NCI-H2081 (cell line): ENCODE measurements around the gene ZBED3.
A peak's percentile ranks its signal among the peaks of the same experiment; 100 is the strongest.

Source experiments
- DNase-seq, 2 experiments: peaks; one replicate each; lab custom pipeline; 2025; lab: John Stamatoyannopoulos, UW

ZBED3 gene

GRCh38 chr5:77076961-77077828 is 9.9 kb downstream of the ZBED3 start:
- DNase-seq: no peak

GRCh38 chr5:77074745-77075144 is 12.3 kb downstream of the ZBED3 start:
- no peak for DNase-seq

- DNase-seq: no peak
These were observed 13.4 kb downstream of the ZBED3 start for GRCh38 chr5:77073667-77074066.

- no peak for DNase-seq
These were observed 20.2 kb downstream of the ZBED3 start for GRCh38 chr5:77066823-77067442.

GRCh38 chr5:77066184-77066583 is 20.9 kb downstream of the ZBED3 start:
- DNase-seq: no peak

GRCh38 chr5:77065256-77065655 is 21.8 kb downstream of the ZBED3 start:
- no peak for DNase-seq

DNA sequence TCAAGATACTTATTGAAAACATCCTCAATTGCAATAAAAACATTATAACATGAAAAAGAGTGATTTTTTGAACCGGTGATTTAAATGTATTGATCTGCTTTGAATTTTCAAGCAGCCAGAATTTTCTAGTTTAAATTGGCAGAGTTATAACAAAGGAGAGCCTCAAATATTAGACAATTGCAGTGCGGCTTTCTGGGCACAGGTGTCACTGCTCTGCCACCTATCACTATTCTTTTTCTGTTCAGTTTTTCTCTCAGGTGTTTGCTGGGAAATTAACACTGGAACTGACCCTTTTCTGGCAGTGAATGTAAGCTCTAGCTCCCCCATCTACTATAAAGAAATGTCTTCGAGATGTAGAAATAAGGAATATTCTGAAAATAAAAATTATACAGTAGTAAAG is 23.0 kb downstream of the ZBED3 start:
- peak in 1 of 2 experiments; percentile 40 for DNase-seq

GRCh38 chr5:77046416-77047073 is 40.5 kb downstream of the ZBED3 start:
- no peak for DNase-seq

DNA sequence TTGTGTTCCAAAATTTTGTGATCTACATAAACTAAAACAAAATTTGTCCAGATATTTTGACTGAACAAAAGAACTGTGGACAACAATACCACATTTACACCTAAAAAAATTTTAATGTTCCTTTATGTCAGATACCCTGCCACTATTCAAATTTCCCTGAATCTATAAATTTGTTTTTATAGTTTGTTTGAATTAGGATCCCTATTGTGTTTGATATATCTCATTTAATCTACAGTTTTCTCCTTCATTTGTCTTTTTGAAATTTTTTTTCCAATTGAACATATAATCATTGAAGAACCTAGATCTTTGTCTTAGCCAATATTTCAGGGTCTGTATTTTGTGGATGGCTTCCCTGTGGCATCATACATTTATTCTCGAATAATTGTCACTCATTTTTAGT is 51.1 kb downstream of the ZBED3 start:
- DNase-seq: no peak

DNA sequence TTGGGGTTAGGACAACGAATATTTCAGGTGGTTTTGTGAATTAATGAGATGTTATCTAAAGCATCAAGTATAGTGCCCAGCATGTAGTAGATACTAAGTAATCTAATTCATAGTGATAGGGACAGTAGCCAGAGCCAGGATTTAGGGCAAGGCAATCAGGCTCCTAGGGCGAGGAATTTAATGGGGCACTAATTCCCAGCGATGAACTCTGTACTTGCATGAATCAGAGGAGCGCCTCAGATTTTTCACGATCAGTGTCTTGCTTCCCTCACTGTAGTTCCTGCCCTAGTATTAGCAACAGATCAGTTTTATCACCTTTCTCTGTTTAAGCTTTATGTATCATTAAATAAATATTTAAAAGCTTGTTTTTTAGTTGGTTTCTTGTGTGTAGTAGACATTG is 53.7 kb downstream of the ZBED3 start:
- no peak for DNase-seq

DNA sequence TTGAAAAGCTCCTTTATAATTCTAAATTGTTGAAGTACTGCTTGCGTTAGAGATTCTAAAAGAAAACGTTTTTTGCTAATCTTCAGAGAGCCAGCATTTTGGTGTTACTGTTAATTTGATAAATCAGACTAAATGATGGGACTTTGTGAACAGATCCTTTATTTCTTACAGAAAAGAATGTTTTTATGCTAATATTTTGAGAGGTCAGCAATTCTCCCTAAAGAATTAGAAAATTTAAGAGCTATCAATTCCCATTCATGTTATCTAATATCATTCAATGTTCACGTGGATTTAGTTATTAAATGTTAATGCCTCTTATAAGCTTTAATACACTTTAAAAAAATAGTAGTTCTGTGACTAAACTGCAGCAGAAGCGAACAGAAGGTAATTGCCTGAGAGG is 54.5 kb downstream of the ZBED3 start:
- no peak for DNase-seq

DNA sequence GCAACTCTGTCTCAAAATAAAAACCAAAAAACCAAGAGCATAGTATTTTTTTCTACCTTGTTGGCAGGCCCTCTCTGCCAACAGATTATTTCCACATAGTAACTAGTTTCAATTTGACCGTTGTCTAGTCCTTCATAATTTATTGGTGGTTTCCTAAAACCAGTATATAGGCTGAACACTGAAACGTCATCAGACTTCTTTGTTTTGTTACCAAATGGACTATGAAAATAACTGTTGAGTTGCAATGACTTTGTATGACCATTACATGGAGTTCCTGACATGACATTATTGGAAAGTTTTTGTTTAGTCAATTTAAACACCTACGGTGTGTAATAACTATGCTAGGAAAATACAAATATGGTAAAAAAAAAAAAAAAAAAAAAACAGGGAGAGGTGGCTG is 55.2 kb downstream of the ZBED3 start:
- no peak for DNase-seq

DNA sequence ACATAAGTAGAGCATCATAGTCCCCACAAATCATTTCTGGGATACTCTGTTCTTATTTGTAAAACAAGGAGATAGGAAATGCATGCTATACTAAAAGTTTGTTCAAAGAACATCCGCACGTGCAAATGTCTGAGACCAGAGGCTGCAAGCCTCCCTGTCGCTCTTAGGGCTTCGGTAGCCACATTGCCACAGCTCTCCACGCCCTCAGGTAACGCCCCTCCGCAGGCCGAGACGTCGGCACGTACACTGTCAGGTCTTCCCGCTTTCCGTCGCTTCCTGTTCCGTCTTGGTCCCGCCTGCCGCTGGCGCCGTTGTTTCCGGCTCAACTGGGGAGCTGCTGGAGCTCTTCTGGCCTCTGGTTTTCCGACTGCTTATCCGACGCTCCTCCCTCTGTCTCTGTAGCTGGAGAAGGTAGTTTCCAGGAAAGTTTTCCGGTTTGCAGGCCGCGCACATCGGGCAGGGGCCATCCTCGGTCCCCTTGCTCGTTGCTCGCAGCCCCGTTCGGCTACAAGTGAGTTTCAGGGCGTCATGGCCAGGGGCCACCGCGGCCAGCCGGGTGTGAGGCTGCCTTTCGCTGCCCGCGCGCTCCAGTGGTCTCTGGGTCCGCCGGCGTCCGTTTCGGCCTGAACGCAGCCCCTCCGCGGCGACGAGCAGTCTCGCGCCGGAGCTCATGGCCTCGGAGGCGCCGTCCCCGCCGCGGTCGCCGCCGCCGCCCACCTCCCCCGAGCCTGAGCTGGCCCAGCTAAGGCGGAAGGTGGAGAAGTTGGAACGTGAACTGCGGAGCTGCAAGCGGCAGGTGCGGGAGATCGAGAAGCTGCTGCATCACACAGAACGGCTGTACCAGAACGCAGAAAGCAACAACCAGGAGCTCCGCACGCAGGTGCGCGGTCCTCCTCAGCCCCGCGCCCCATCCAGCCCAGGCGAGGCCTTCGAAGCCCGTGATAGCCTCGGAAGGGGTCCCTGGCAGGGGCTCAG is 56.7 kb downstream of the ZBED3 start, which contains the start of gene AGGF1:
AGGF1 (plus strand) TSS at position 308 of the 975 bp plus-strand sequence; CDS start at position 671, 363 bp downstream.
- peak; percentile 84 to 93 for DNase-seq

DNA sequence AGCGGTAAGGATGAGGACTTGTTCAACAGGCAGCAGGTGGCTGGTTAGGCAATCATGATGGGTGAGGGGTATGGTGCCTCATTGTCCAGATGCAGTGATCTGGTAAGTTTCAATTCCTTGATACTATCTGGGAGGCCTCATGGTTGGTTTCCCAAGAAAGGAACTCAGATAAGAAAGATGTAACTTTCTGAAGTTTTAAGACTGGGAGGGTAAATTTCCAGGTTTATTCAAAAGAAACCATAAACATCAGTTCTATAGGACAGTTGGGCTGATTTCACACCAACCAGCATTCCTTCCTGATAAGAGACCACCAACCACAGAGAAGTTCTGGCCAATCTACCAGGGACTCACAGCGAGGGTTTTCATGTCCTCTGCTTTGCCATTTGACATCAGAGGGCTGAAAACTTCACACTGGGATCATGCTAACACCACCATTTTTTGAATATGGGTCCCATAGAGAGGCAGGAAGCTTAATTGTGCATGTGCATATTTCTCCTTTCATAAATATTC is 57.7 kb downstream of the ZBED3 start:
- no peak for DNase-seq

DNA sequence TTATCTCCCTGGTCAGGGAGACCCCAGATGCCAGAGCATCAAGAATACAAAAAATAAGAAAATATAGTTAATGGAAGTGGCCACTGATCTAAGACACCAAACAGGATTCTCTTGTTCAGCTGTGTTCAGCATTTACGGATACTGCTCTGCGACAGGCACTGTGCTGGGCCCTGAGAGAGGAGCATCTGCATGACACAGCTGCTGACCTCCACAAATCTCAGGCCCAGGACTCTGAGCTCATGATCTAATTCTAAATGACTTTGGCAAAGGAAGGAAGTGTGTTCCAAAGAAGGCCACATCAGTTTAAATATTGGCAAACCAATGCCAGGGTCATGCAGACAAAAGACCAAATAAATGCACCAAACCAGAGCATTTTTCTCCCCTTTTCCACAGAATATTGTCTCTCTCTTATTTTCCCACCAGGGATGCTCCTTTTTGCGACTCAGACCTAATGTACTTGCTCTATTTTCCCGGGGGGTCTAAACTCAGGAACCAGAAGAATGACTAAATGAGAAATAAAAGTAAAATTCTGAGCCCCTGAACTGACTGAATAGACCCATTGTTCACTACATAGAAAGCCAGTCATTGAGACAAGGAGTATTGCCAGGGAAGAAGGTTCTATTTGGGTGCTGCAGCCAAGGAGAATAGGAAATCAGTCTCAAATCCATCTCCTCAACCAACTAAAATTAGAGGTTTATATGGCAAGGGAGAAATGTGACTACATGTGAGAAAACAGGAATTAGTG is 58.3 kb downstream of the ZBED3 start:
- no peak for DNase-seq

DNA sequence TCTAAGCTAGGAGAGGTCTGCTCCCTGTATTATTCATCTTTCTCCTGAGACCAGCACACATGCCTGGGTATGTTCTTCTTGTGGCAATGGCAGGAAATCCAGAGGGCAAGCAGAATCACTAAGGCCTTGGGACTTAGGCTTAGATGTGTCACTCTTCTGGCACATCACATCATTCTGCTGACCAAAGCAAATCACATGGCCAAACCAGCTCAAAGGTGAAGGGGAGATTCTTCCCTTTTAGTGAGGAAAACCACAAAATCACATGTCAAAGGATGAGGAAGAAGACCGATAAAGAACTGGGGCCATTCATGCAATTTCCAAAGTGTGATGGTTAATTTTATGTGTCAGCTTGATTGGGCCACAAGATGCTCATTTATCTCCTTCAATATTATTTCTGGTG is 62.6 kb downstream of the ZBED3 start:
- no peak for DNase-seq

DNA sequence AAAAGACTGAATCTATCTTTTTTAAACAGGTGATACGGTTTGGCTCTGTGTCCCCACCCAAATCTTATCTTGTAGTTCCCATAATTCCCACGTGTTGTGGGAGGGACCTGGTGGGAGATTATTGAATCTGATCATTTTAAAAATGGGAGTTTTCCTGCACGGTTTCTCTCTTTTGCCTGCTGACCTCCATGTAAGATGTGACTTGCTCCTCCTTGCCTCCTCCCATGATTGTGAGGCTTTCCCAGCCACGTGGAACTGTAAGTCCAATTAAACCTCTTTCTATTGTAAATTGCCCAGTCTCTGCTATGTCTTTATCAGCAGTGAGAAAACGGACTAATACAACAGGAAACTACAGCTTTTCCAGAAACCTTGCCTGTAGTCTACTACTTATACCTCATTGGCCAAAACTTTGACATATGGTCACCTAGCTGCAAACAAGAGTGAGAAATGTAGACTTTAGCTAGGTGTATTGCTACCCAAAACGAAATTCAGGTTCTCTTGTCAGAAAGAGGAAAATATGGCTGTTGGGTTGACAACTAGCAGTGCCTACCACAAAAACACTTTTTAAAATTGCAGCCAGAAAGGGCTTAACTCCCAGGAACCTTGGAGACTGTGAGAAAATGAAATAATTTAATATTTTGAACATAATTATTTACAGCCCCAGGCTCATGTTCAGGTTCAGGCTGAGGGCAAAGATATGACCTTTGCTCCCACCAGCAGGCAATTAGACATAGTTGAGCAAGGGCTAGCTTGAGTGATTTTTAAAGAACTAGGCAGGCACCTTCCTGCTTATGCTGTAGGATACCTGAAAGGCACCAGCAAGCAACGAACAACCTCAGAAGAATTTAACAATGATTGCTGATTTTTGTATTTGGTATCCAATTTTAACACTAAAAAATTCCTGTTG is 64.3 kb downstream of the ZBED3 start:
- DNase-seq: no peak
